Stimulated activated CD4-positive, alpha-beta T cell treated with anti-CD3 and anti-CD28 coated beads, Interleukin-15, amount 100 ng/mL, for 1 hour (primary cell): Measurements from ENCODE around the gene CACTIN.
"Not testable (repeated sequence)": the region's sequence is repeated elsewhere in the genome, so short reads cannot be mapped to it uniquely, and the experiment has no call there.

ENCODE experiments used
- DNase-seq, 2 donors: peaks; one replicate each; pipeline ENCODE4 v3.0.0-alpha.2; 2020; ENCODE audit warnings: low read depth in 1 of 2, low spot score in 1 of 2

CACTIN gene

DNA sequence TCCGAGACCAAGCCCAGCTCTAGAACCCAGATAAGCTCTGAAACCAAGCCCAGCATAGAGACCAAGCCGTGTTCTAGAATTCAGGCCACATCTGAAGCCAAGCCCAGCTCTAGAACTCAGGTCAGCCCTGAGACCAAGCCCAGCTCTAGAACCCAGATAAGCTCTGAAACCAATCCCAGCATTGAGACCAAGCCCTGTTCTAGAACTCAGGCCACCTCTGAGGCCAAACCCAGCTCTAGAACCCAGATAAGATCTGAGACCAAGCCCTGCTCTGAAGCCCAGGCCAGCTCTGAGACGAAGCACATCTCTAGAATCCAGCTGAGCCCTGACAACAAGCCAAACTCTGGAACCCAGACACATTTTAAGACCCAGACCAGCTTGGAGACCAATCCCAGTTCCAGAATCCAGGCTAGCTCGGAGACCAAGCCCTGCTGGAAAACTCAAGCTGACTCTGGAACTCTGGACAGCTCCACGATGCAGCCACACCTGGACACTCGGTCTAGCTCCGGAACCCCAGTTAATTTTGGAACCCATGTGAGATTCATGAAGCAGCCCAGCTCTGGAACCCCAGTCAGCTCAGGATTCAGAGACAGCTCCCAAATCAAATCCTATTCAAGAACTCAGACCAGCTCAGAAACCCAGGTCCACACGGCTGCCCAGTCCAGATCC, 35.5 kb downstream of the CACTIN start:
- DNase-seq: no peak

- DNase-seq: no peak
Observed at GRCh38 chr19:3589949-3590348, 36.6 kb downstream of the CACTIN start.

DNA sequence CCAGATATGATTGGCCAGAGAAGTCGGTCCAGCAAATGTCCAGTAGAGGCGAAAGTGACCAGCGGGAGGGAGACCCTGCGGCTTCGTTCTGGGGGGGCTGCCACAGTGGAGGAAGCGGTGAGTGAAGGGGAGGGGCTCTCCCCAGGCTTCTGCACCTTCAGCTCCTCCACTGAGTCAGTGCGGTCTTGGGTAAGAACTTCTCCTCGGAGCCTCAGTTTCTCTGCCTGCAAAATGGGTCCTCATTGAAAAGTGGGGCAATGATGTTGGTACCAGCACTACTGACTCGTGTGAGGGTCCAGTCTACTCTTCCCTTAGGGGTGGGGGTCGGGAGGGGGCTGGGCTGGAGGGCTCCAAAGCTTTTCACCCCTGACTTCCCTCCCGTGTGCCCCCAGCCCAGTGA, 37.2 kb downstream of the CACTIN start:
- no peak for DNase-seq

GRCh38 chr19:3586707-3587346, 39.8 kb downstream of the CACTIN start:
- no peak for DNase-seq

DNA sequence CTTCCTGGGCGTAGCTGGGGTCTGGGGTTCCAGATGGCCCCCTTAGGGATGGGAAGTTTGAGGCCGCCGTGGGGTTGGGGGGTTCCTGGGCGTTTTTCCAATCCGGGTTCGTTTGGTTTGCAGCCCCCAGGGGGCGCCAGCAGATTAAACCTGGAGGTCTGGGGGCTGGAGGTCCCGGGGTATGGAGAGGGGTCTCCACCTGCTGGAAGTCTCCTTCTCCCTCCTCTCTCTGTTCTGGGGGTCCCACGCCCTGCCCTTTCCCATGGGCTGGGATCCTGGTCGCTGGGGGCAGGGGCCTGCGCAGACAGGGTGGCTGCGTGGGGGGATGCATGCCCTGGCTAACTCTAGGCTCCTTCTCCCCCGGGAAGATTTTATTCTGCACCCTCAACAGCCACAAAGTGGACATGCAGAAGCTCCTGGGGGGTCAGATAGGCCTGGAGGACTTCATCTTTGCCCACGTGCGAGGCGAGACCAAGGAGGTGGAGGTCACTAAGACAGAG, 40.4 kb downstream of the CACTIN start:
- peak in 1 of 2 donors; percentile 33 for DNase-seq

GRCh38 chr19:3585301-3586126, 41.1 kb downstream of the CACTIN start, which contains the start of gene GIPC3:
TSS of gene GIPC3 (plus strand) at chr19:3585478. CDS start at chr19:3585598, 120 bp downstream.
- DNase-seq: no peak

DNA sequence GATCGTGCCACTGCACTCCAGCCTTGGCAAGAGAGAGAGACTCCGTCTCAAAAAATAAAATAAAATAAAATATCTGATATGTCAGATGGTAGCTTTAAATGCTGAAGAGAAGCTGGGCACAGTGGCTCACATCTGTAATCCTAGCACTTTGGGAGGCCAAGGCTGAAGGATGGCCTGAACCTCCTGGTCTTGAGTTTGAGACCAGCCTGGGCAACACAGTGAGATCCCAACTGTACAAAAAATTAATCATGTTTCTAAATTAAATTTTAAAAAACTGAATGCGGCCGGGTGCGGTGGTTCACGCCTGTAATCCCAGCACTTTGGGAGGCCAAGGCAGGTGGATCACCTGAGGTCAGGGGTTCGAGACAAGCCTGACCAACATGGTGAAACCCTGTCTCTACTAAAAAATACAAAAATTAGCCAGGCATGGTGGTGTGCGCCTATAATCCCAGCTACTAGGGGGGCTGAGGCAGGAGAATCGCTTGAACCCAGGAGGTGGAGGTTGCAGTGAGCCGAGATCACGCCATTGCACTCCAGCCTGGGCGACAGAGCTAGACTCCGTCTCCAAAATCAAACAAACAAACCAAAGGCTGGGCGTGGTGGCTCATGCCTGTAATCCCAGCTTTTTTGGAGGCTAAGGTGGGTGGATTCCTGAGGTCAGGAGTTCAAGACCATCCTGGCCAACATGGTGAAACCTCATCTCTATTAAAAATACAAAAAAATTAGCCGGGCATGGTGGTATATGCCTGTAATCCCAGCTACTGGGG, 42.4 kb downstream of the CACTIN start:
- DNase-seq: not testable (repeated sequence)

GRCh38 chr19:3581792-3582191, 44.8 kb downstream of the CACTIN start:
- DNase-seq: not testable (repeated sequence)

DNA sequence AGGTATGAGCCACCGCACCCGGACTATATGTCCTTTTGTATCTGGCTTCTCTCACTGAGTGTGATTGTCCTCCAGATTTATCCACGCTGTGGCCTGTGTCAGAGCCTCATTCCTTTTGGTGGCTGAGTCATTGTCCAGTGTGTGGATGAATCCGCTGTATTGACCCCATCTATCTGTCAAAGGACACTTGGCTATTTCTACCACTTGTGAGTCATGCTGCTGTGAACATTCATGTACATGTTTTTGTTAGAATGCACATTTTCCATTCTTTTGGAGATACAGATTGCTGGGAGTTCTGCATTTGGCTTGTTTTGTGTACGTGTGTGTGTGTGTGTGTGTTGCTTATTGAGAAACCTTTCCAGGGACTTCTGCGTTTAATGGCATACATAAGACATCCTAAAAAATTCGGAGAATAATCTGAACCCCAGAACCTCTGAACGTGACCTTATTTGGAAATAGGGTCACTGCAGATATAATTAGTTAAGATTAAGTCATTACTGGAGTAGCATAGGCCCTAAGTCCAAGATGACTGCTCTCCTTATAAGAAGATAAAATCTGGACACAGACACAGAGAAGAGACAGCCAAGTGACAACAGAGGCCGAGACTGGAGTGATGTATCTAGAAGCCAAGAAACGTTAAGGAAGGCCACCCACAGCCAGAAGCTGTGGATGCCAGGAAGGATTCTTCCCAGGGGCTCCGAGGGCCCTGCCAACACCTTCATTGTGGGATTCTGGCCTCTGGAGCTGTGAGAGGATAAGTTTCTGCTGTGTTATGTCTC, 46.2 kb downstream of the CACTIN start:
- DNase-seq: no peak

DNA sequence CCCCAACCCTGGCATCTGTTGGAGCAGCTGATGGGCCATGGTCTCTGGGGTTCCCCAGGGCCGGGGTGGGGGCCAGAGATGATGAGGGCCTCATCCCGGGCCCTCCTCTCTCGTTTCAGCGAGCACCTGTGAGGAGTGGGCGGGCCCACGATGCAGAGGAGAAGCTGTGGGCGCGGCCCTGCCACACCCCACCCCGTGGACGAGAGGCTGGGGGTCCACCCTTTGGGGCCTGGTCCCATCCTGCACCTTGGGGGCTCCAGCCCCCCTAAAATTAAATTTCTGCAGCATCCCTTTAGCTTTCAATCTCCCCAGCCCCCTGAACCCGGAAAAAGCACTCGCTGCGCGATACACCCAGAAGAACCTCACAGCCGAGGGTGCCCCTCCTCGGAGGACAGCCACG, 48.2 kb downstream of the CACTIN start:
- DNase-seq: no peak

- DNase-seq: no peak
Observed at GRCh38 chr19:3577723-3578344, 48.8 kb downstream of the CACTIN start.

DNA sequence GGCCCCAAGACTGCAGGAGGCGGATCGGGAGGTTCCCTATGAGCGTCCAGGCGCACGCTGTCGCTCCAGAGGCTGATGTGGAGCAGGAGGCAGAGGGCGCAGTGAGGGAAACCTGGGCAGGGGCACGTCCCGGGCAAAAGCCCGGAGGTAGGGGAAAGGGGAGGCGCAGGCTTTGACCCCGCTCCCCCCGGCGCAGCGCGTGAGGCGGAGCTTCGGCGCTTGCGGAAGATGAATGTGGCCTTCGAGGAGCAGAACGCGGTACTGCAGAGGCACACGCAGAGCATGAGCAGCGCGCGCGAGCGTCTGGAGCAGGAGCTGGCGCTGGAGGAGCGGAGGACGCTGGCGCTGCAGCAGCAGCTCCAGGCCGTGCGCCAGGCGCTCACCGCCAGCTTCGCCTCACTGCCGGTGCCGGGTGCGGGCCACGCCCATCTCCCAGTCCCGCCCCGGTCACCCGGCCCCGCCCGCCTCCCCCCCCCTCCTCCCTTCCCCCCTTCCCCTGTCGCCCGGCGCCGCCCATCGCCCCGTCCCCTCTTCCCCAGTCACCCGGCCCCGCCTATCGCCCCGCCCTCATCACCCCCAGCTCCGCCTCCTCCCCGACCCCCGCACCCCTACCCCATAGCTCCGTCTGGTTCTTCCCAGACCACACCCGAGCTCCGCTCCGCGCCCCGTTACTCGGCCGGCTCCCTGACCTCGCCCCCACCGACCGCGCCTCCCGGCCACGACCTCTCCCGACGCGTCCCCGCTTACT, 49.7 kb downstream of the CACTIN start:
- no peak for DNase-seq

DNA sequence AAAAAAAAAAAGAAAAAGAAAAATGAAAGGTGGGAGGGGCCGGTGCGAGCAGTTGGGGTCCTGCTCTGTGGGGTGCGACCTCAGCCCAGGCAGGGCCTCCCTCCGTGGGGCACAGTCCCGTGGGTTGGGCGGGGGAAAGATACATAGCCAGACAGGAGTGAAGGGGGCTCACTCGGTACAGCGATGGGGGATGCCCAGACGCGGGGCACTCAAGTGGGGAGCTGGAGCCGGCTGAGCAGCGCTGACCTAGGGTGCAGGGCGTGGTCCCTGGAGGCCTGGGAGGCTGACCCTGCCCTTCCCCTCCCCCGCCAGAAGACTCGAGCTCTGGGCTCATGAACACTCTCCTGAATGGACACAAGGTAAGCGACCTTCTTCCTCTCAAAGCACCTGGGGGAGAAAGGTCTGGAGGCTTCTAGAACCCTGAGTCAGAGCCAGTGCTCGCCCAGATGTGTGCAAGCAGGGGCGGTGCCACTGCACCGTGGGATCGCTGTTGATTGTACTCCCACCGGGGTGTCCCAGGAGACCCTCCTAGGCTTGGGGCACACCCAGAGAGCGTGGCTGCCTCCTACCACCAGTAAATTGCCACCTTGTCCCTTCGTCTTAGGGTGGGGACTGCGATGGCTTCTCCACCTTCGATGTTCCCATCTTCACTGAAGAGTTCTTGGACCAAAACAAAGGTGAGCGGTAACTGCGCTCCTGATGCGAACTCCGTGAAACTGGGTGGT, 50.5 kb downstream of the CACTIN start:
- DNase-seq: no peak

DNA sequence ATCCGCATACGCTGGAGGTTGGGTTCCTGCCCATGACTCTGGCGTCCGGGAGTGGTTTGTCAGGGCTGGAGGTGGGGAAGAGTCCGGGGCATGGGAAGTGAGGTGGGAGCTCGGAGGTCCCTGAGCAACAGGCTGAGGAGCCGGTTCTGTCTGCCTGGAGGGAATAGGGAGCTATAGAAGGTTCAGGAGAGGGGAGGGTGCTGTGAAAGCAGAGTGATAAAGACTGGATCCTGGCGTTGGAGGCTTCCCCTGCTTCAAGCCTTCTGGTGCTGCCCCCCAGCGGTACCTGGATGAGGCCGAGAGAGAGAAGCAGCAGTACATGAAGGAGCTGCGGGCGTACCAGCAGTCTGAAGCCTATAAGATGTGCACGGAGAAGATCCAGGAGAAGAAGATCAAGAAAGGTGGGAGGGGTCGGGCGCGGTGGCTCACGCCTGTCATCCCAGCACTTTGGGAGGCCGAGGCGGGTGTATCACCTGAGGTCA, 51.3 kb downstream of the CACTIN start:
- no peak for DNase-seq

DNA sequence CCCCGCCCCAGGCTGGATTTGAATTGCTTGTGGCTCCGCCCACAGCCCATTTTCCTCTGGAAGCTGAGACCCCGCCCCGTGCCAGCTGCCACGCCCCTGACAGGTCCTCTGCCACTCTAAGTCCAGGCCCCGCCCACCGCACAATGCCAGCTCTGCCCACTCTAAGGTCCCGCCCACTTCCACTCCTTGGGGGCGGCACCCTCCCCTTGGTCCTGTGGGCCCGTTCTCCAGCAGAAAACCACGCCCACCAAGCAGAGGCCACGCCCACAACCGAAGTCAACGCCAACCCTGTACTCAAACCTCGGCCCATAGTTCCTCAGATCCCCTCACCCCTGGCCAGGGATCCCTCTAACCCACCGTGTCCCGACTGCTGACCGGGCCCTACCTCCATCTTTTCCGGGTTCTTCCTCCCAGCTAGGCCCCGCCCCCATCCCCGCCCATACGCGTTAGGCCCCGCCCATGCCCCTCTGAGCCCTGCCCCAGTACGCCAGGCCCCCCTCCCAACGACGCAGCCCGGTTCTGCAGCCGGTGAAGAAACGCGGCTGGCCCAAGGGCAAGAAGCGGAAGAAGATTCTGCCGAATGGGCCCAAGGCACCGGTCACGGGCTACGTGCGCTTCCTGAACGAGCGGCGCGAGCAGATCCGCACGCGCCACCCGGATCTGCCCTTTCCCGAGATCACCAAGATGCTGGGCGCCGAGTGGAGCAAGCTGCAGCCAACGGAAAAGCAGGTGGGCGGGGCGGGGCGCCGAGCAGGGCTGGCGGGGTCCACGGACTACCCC, 52.5 kb downstream of the CACTIN start:
- DNase-seq: peak; percentile 56 to 64

GRCh38 chr19:3573162-3573857, 53.3 kb downstream of the CACTIN start:
- DNase-seq: no peak

GRCh38 chr19:3572855-3573161, 53.8 kb downstream of the CACTIN start, which contains the start of gene HMG20B:
TSS of gene HMG20B (plus strand) at chr19:3572944. CDS start at chr19:3573310, 366 bp downstream.
- no peak for DNase-seq
